BJ (cell line): ENCODE results near the gene PRSS53. TPM values are rescaled to one million over a fixed set of nuclear protein-coding genes. Genes with fewer than 3 reads are reported as not detected.

Source experiments
- CTCF ChIA-PET: fragments of 350-600 bp; formaldehyde crosslinking; extraction: SDS; loops from one replicate; lab custom pipeline; 2021; ENCODE audit warnings: antibody characterized with exemption, inconsistent platforms; lab: Yijun Ruan, JAX
- POLR2A ChIA-PET: fragments of 300-600 bp; sonication (Branson Sonifier 250); formaldehyde crosslinking; extraction: SDS; loops from one replicate; lab custom pipeline; 2021; ENCODE audit warnings: antibody characterized with exemption; lab: Charles Lee
- DNase-seq: peaks from one replicate; pipeline ENCODE4 v3.0.0-alpha.2; 2011; ENCODE audit warnings: low read depth
- H3K27me3 ChIP-seq: 2 replicates; pipeline ENCODE4 v1.6.0; 2011; ENCODE audit warnings: low read length; ENCODE audit not compliant: control insufficient read depth, insufficient read depth
- H3K36me3 ChIP-seq: 2 replicates; pipeline ENCODE4 v1.5.1; 2011; ENCODE audit warnings: low read length; ENCODE audit not compliant: control insufficient read depth, insufficient read depth
- H3K4me3 ChIP-seq: 2 replicates; pipeline ENCODE4 v1.5.1; 2011; ENCODE audit warnings: low read depth, mild to moderate bottlenecking, control low read depth, low read length
- polyA plus RNA-seq: library from polyadenylated mRNA; depleted of rRNA; stranded (reverse); fragments of >200 nt; gene quantifications from 2 replicates; pipeline ENCODE4 v1.2.3, GENCODE V29; 2011
- TF ChIP-seq, protein P1 (sequence below): IDR thresholded peaks from 2 replicates; pipeline ENCODE4 v1.5.1; 2011; ENCODE audit warnings: low read depth, mild to moderate bottlenecking, control low read depth, inconsistent platforms, low read length, moderate library complexity; ENCODE audit not compliant: insufficient read depth

PRSS53 gene
- polyA plus RNA-seq, 1 experiment, result 1.8 TPM

DNA sequence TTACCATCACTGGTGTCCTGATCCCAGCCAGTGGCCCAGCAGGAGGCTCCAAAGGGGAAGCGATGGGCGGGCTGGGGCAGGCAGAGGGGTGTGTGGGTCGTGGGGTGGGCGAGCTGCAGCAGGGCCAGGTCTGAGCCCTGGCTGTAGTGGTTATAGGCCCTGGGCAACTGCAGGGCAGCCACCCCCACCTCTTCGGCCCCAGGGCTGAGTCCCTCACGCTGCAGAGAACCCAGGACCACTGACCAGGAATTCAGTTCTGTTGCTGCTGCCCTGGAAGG lies 2.2 kb downstream of the PRSS53 start:
- peaks cover 22% of the 10 kb centered on the region for H3K36me3 ChIP-seq
- no peak overlapping the region for H3K4me3 ChIP-seq
- no peaks in the 10 kb centered on the region for H3K27me3 ChIP-seq
- TF ChIP-seq, protein P1, sequence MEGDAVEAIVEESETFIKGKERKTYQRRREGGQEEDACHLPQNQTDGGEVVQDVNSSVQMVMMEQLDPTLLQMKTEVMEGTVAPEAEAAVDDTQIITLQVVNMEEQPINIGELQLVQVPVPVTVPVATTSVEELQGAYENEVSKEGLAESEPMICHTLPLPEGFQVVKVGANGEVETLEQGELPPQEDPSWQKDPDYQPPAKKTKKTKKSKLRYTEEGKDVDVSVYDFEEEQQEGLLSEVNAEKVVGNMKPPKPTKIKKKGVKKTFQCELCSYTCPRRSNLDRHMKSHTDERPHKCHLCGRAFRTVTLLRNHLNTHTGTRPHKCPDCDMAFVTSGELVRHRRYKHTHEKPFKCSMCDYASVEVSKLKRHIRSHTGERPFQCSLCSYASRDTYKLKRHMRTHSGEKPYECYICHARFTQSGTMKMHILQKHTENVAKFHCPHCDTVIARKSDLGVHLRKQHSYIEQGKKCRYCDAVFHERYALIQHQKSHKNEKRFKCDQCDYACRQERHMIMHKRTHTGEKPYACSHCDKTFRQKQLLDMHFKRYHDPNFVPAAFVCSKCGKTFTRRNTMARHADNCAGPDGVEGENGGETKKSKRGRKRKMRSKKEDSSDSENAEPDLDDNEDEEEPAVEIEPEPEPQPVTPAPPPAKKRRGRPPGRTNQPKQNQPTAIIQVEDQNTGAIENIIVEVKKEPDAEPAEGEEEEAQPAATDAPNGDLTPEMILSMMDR, result no peak
- no peak for DNase-seq
- CTCF ChIA-PET, result interaction anchor here (0.6 to 1.5 kb wide), 2 partner anchors 45 to 372 kb away, joined by 3 read pairs; no protein-coding TSS in a partner anchor
- POLR2A ChIA-PET, result no interaction called here

- TF ChIP-seq, protein P1, result no peak
- Histone ChIP-seq H3K27me3 (no peaks in the 10 kb centered on the region), H3K36me3 (peaks cover 25% of the 10 kb centered on the region), H3K4me3 (no peak overlapping the region)
- CTCF ChIA-PET, result interaction anchor here (0.6 to 1.5 kb wide), 2 partner anchors 44 to 372 kb away, joined by 3 read pairs; no protein-coding TSS in a partner anchor
- DNase-seq, result no peak
- POLR2A ChIA-PET, result no interaction called here
Observed at GRCh38 chr16:31085873-31086628, 2.7 kb downstream of the PRSS53 start.

DNA sequence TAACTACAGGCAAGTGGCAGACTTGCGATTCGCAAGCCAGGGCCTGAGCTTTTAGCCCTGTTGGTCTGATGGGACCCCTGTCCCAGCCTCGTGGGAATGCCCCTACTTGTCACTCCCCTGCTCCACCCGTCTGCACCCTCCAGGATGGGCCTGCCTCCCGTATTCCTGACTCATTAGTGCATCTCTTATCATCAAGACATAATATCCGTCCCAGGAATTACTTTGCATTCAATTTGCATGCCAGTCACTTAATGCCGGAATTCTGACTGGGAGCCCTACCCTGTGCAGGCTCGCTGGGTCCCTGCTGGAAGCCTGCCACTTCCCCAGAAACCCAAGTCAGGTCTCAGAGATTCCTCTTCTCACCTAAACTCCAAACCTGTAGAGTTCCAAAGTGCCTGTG lies 3.3 kb downstream of the PRSS53 start:
- TF ChIP-seq, protein P1, result no peak
- ChIA-PET POLR2A (no interaction called here), CTCF (interaction anchor here (1.4 to 1.5 kb wide), 2 partner anchors 57 to 373 kb away, joined by 3 to 5 read pairs; no protein-coding TSS in a partner anchor)
- Histone ChIP-seq H3K4me3 (no peak overlapping the region), H3K27me3 (no peaks in the 10 kb centered on the region), H3K36me3 (peaks cover 31% of the 10 kb centered on the region)
- DNase-seq, result no peak

GRCh38 chr16:31084584-31085302 lies 4.0 kb downstream of the PRSS53 start:
- no peak for DNase-seq
- ChIA-PET POLR2A (no interaction called here), CTCF (interaction anchor here (1.1 to 1.5 kb wide), 3 partner anchors 58 to 358 kb away, joined by 3 to 5 read pairs (median 4); partner anchors contain the start of gene ZNF843)
- Histone ChIP-seq H3K27me3 (no peaks in the 10 kb centered on the region), H3K36me3 (peaks cover 35% of the 10 kb centered on the region), H3K4me3 (no peak overlapping the region)
- TF ChIP-seq, protein P1, result no peak

GRCh38 chr16:31083981-31084380 lies 4.8 kb downstream of the PRSS53 start:
- H3K36me3 ChIP-seq, result peaks cover 35% of the 10 kb centered on the region
- no peak for DNase-seq
- TF ChIP-seq, protein P1, result no peak
- no peak overlapping the region for H3K4me3 ChIP-seq
- POLR2A ChIA-PET, result interaction anchor here (0.7 kb wide), 1 partner anchor 20 kb away, joined by 3 read pairs; no protein-coding TSS in a partner anchor
- H3K27me3 ChIP-seq, result no peaks in the 10 kb centered on the region
- CTCF ChIA-PET, result interaction anchor here (1.1 to 1.5 kb wide), 3 partner anchors 58 to 359 kb away, joined by 3 to 5 read pairs (median 4); partner anchors contain the start of gene ZNF843
